Chondrocyte (in vitro differentiated cells): Measurements from ENCODE around the gene RPEL1. TPM values are rescaled to one million over a fixed set of nuclear protein-coding genes. Genes with fewer than 3 reads are reported as not detected.
"Not testable (repeated sequence)": the region's sequence is repeated elsewhere in the genome, so short reads cannot be mapped to it uniquely, and the experiment has no call there.

ENCODE experiments used
- DNase-seq: peaks from one replicate; pipeline ENCODE4 v3.0.0; 2021; ENCODE audit warnings: mixed read lengths, low spot score
- H3K27ac Mint-ChIP-seq: one replicate; pipeline ENCODE4 v1.8.0; 2021; ENCODE audit warnings: mild to moderate bottlenecking, moderate library complexity, mixed read lengths; ENCODE audit not compliant: unreplicated experiment
- H3K27me3 Mint-ChIP-seq: 2 replicates; pipeline ENCODE4 v1.8.0; 2021; ENCODE audit warnings: low read depth, mixed read lengths
- H3K36me3 Mint-ChIP-seq: 2 replicates; pipeline ENCODE4 v1.8.0; 2021; ENCODE audit warnings: low read depth, mixed read lengths
- H3K4me1 Mint-ChIP-seq: 2 replicates; pipeline ENCODE4 v1.8.0; 2021; ENCODE audit warnings: low read depth, mild to moderate bottlenecking, mixed read lengths
- H3K4me3 Mint-ChIP-seq: one replicate; pipeline ENCODE4 v1.8.0; 2021; ENCODE audit warnings: mild to moderate bottlenecking, moderate library complexity, mixed read lengths; ENCODE audit not compliant: unreplicated experiment
- H3K9me3 Mint-ChIP-seq: 2 replicates; pipeline ENCODE4 v1.8.0; 2021; ENCODE audit warnings: low read depth, mixed read lengths
- CTCF ChIP-seq: fragments of 200-600 bp; sonication (generic); IDR thresholded peaks from 2 replicates; pipeline ENCODE4 v1.5.0; 2021; ENCODE audit warnings: antibody characterized with exemption, mild to moderate bottlenecking, moderate library complexity
- total RNA-seq: library from RNA; stranded (reverse); gene quantifications from 3 replicates; pipeline ENCODE4 v1.2.1, GENCODE V29; 2021

Gene RPEL1
- total RNA-seq, 1 donor from 2014 or later = not detected

GRCh38 chr10:103256613-103257012 is 10.9 kb downstream of the RPEL1 start:
- no peak for TF ChIP-seq CTCF
- Mint-ChIP-seq H3K4me3 (no peak overlapping the region), H3K9me3 (peaks cover 8% of the 10 kb centered on the region), H3K27me3 (peaks cover 1% of the 10 kb centered on the region), H3K4me1 (peaks cover 4% of the 10 kb centered on the region), H3K36me3 (peaks cover 3% of the 10 kb centered on the region), H3K27ac (no peak overlapping the region)
- no peak for DNase-seq

GRCh38 chr10:103257812-103258211 is 12.1 kb downstream of the RPEL1 start:
- Mint-ChIP-seq H3K36me3 (peaks cover 3% of the 10 kb centered on the region), H3K4me1 (peaks cover 4% of the 10 kb centered on the region), H3K9me3 (peaks cover 8% of the 10 kb centered on the region), H3K4me3 (no peak overlapping the region), H3K27me3 (peaks cover 1% of the 10 kb centered on the region), H3K27ac (no peak overlapping the region)
- no peak for DNase-seq
- TF ChIP-seq CTCF = no peak

GRCh38 chr10:103258928-103259327 is 13.2 kb downstream of the RPEL1 start:
- DNase-seq, H3K27ac Mint-ChIP-seq, H3K9me3 Mint-ChIP-seq, H3K36me3 Mint-ChIP-seq, H3K4me1 Mint-ChIP-seq, H3K4me3 Mint-ChIP-seq, H3K27me3 Mint-ChIP-seq: not testable (repeated sequence)

- H3K36me3 Mint-ChIP-seq = peaks cover 3% of the 10 kb centered on the region
- no peaks in the 10 kb centered on the region for H3K27me3 Mint-ChIP-seq
- no peak overlapping the region for H3K27ac Mint-ChIP-seq
- no peak overlapping the region for H3K4me3 Mint-ChIP-seq
- H3K4me1 Mint-ChIP-seq = peaks cover 2% of the 10 kb centered on the region
- peaks cover 8% of the 10 kb centered on the region for H3K9me3 Mint-ChIP-seq
- DNase-seq = no peak
- no peak for TF ChIP-seq CTCF
Measured at GRCh38 chr10:103259989-103260388, 14.3 kb downstream of the RPEL1 start.

GRCh38 chr10:103262229-103262628 is 16.5 kb downstream of the RPEL1 start:
- no peak for TF ChIP-seq CTCF
- Mint-ChIP-seq H3K9me3 (peaks cover 8% of the 10 kb centered on the region), H3K36me3 (peaks cover 3% of the 10 kb centered on the region), H3K27me3 (peaks cover 6% of the 10 kb centered on the region), H3K27ac (no peak overlapping the region), H3K4me3 (no peak overlapping the region), H3K4me1 (peaks cover 6% of the 10 kb centered on the region)
- no peak for DNase-seq

- DNase-seq = no peak
- H3K4me3 Mint-ChIP-seq = no peak overlapping the region
Measured at GRCh38 chr10:103265717-103266329, 20.1 kb downstream of the RPEL1 start.

More at GRCh38 chr10:103265717-103266329, 20.1 kb downstream of the RPEL1 start:
- no peak for TF ChIP-seq CTCF
- Mint-ChIP-seq H3K27ac (no peak overlapping the region), H3K36me3 (no peaks in the 10 kb centered on the region), H3K9me3 (no peaks in the 10 kb centered on the region), H3K4me1 (peaks cover 6% of the 10 kb centered on the region), H3K27me3 (peaks cover 14% of the 10 kb centered on the region)
